Left lung (tissue), 10 donors: Measurements from ENCODE around the gene AMIGO2. TPM values are rescaled to one million over a fixed set of nuclear protein-coding genes. Genes with fewer than 3 reads are reported as not detected.
A peak's percentile ranks its signal among the peaks of the same experiment; 100 is the strongest.

Experiments used
- ATAC-seq: fragments of 200-7000 bp; cut with Tn5 transposase; one replicate; pipeline ENCODE4 v1.9.1; 2020; ENCODE audit warnings: moderate library complexity
- DNase-seq, 4 donors: peaks; one replicate each; pipeline ENCODE4 v3.0.0-alpha.2; 2013 to 2020
- H3K27ac ChIP-seq, 2 donors: fragments of 200-600 bp; sonication (generic) in 1 of 2; one replicate each; pipeline versions ENCODE4 v1.5.0 to v1.8.0; 2020 to 2021
- H3K27me3 ChIP-seq, 2 donors: fragments of 200-600 bp; sonication (generic) in 1 of 2; one replicate each; pipeline versions ENCODE4 v1.5.0 to v1.8.0; 2020 to 2021
- H3K36me3 ChIP-seq, 2 donors: fragments of 200-600 bp; sonication (generic) in 1 of 2; one replicate each; pipeline versions ENCODE4 v1.5.0 to v1.8.0; 2020 to 2021
- H3K4me1 ChIP-seq, 2 donors: fragments of 200-600 bp; one replicate each; pipeline ENCODE4 v1.8.0; 2021
- H3K4me3 ChIP-seq, 2 donors: fragments of 200-600 bp; sonication (generic) in 1 of 2; one replicate each; pipeline versions ENCODE4 v1.5.0 to v1.8.0; 2020 to 2021; ENCODE audit warnings: mild to moderate bottlenecking in 1 of 2
- H3K9me3 ChIP-seq, 2 donors: fragments of 200-600 bp; sonication (generic) in 1 of 2; one replicate each; pipeline versions ENCODE4 v1.5.0 to v1.8.0; 2020 to 2021
- CTCF ChIP-seq, 2 donors: fragments of 200-600 bp; sonication (generic) in 1 of 2; IDR thresholded peaks; one replicate each; pipeline versions ENCODE4 v1.5.0 to v1.8.0; 2021; ENCODE audit warnings: antibody characterized with exemption in 2 of 2
- intact Hi-C, 2 donors: fragments of 100-400 bp; cut with DNase I; formaldehyde crosslinking; loops; one replicate each; pipeline versions ENCODE4 v1.11.2 to v1.14.2; 2022
- polyA plus RNA-seq, 6 donors: library from polyadenylated mRNA; unstranded; fragments of 120-200 nt; gene quantifications; one replicate each; pipeline ENCODE4 v1.2.1, GENCODE V29; 2013; ENCODE audit not compliant: insufficient read length in 6 of 6
- total RNA-seq, 2 donors: library from RNA; stranded (reverse); fragmentation: NEBNext Ultra II Directional; extraction: Animal tissue kit (Norgen Biotek cat#: 25700); gene quantifications; one replicate each; pipeline ENCODE4 v1.2.1, GENCODE V29; 2021
- donor health status: DM: no; HTN: yes; CAD: no.
- donor health status: DM: no; HTN: no; CAD: no.

Gene AMIGO2
- total and polyA plus RNA-seq, 8 donors = 2.4 to 17.6 (median 3.1) TPM

DNA sequence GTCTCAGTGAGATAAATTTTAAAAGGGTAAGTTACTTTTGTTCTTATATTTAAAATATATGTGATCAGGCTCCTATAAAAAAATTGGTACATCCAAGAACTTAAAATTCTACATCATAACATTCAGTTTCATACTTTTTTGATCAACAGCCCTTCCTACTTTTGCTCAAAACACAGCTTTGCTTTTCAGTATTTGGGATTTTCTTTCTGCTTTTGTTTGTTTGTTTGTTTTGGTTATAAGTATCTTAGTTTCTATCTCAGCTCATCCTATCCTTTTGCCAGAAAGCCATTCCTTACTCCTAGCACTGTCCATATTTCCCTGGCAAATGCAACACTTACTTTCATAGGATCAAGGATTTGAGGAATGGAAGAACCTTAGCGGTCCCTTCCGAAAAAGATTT lies 5.0 kb downstream of the AMIGO2 start:
- TF ChIP-seq CTCF (IDR thresholded peaks at IDR 0.05) = no peak
- Histone ChIP-seq H3K4me1 (peaks cover 3 to 22% of the 10 kb centered on the region in 2 donors), H3K4me3 (no peak overlapping the region), H3K36me3 (no peaks in the 10 kb centered on the region), H3K27ac (no peak overlapping the region), H3K27me3 (peaks cover 0 to 23% of the 10 kb centered on the region in 2 donors), H3K9me3 (no peaks in the 10 kb centered on the region)
- ATAC-seq (no peak), DNase-seq (no peak)
- intact Hi-C loops = no loop called here

DNA sequence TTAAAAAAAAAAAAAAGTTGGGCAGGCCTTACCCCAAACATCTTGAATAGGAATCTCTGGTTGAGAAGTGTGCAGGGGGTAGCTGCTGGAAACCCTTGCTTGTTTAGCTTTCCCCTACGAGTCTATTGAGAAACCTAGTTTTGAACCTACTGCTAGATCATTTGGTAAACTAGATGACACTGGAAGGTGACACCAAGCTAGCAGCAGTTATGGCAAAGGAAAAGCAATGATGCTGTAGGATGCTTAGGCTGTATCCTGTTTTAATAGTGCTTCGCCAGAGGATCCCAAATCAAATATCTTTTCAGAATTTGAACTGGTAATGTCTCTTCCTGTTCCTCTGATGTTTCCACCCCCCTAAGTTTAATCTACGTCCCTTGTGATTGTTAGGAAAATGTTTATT lies 5.8 kb downstream of the AMIGO2 start:
- DNase-seq (no peak), ATAC-seq (no peak)
- intact Hi-C loops = no loop called here
- Histone ChIP-seq H3K27me3 (peaks cover 0 to 18% of the 10 kb centered on the region in 2 donors), H3K4me3 (no peak overlapping the region), H3K4me1 (peaks cover 3 to 18% of the 10 kb centered on the region in 2 donors), H3K36me3 (no peaks in the 10 kb centered on the region), H3K27ac (no peak overlapping the region), H3K9me3 (no peaks in the 10 kb centered on the region)
- no peak for TF ChIP-seq CTCF (IDR thresholded peaks at IDR 0.05)

DNA sequence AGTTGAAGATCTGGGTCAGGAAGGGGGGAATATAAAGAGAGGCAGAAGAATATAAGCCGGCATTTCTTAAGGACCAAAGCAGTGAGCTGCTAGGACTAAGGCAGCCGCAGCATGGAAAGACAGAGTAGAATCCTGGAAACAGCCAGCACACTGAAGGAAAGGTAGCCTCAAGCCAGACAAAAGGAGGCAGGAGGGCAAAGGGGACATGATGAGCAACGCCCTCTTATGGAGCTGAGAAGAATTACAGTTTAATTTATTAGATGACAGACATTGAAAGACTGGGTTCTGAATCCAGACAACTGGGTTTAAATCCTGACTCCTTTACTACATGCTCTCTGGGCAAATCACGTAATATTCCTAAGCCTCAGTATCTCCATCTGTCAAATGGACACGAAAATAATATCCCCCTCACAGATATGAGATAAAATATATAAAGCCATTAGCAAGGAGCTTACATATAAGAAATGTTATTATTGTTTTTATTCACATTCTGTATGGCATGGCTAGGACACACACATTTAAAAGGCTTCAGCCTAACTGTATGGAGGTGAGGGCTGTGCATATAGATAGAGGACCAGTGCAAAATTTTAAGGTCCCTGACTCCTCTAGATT lies 8.4 kb downstream of the AMIGO2 start:
- TF ChIP-seq CTCF (IDR thresholded peaks at IDR 0.05) = peak; percentile 21 to 35
- Histone ChIP-seq H3K27ac (no peak overlapping the region), H3K36me3 (no peaks in the 10 kb centered on the region), H3K27me3 (no peaks in the 10 kb centered on the region), H3K9me3 (no peaks in the 10 kb centered on the region), H3K4me1 (no peaks in the 10 kb centered on the region), H3K4me3 (no peak overlapping the region)
- intact Hi-C loops = no loop called here
- DNase-seq (no peak), ATAC-seq (peak; percentile 60)

DNA sequence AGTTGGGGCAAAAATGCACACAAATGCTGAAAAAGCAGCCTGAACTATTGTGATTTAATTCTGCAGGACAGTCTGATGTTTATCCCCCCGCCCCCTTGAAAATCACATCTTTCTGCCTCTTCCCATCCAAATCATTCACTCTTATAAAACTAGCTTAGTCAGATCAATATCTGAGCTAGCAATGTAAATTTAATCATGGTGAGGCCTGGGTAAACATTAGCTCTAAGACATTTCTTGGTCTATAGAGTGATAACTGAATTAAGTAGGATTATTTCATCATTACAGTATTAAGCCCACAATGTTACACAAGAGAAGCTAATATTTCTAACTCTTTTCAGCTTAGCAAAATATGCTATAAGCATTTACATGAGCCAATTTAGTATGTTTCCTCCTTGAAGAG lies 9.4 kb downstream of the AMIGO2 start:
- Histone ChIP-seq H3K9me3 (no peaks in the 10 kb centered on the region), H3K4me3 (no peak overlapping the region), H3K27me3 (no peaks in the 10 kb centered on the region), H3K4me1 (no peaks in the 10 kb centered on the region), H3K36me3 (no peaks in the 10 kb centered on the region), H3K27ac (no peak overlapping the region)
- ATAC-seq (no peak), DNase-seq (no peak)
- intact Hi-C loops = no loop called here
- TF ChIP-seq CTCF (IDR thresholded peaks at IDR 0.05) = no peak

DNA sequence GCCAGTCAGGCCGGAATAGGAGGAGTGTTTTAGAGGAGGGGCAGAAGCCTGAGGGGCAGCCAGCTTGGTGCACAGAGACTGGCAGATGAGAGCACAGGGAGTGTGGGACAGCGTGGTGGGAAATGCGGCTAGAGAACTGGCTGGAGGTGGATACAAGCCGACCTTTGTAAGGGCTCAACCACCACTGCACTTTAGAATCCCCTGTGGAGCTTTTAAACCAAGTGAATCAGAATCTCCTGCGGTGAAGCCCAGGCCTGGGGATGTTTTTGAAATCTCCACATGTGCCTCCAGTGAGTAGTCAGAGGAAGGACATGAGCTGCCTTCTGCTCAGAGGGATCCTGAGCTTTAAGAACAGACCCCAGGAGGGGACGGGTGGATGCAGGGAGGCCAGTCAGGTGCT lies 11.2 kb downstream of the AMIGO2 start:
- intact Hi-C loops = no loop called here
- no peak for TF ChIP-seq CTCF (IDR thresholded peaks at IDR 0.05)
- ATAC-seq (no peak), DNase-seq (peak in 1 of 4 donors; percentile 39)
- Histone ChIP-seq H3K9me3 (no peaks in the 10 kb centered on the region), H3K27ac (no peak overlapping the region), H3K36me3 (no peaks in the 10 kb centered on the region), H3K4me3 (no peak overlapping the region), H3K27me3 (no peaks in the 10 kb centered on the region), H3K4me1 (no peaks in the 10 kb centered on the region)
